K562 (cell line): ENCODE measurements around the gene KCNN4. TPM values are rescaled to one million over a fixed set of nuclear protein-coding genes. Genes with fewer than 3 reads are reported as not detected.

Experiments
- ATAC-seq: fragments of 200-7000 bp; cut with Tn5 transposase; 3 replicates; pipeline ENCODE4 v1.9.1; 2020; ENCODE audit warnings: moderate library complexity
- BruUV-seq: library from RNA; stranded (reverse); fragments of 400-500 nt; replicated peaks from 2 replicates; lab custom pipeline; 2021; lab: Mats Ljungman, UMichigan
- CTCF ChIA-PET: fragments of 300-600 bp; formaldehyde crosslinking; extraction: SDS; loops from one replicate; lab custom pipeline; 2021; ENCODE audit warnings: low intra/inter-chr PET ratio; lab: Yijun Ruan, JAX
- POLR2A ChIA-PET: fragments of 300-600, 350-650 bp; sonication (Branson Sonifier 250); formaldehyde crosslinking; extraction: SDS; loops from one replicate; lab custom pipeline; 2021; ENCODE audit warnings: antibody characterized with exemption, inconsistent platforms; lab: Yijun Ruan, JAX
- DNase-seq, 4 experiments: peaks; one replicate each; pipeline versions ENCODE4 v3.0.0 to v3.0.0-alpha.2; 2011 to 2018; ENCODE audit warnings: low spot score in 3 of 4, mixed read lengths in 3 of 4; ENCODE audit errors: extremely low read depth in 1 of 4
- FAIRE-seq: peaks from 2 replicates; lab custom pipeline; 2011; peaks lifted over from hg19 to GRCh38; lab: Jason Lieb, UNC
- H2AFZ ChIP-seq: 2 replicates; pipeline ENCODE4 v1.6.0; 2011; ENCODE audit warnings: low read depth, low read length, control low read depth, inconsistent platforms
- H3K27ac ChIP-seq: fragments of 200-600 bp; 3 replicates; pipeline ENCODE4 v1.8.0; 2011; ENCODE audit warnings: low read depth, mild to moderate bottlenecking, control low read depth, inconsistent platforms, low read length, moderate library complexity, mixed read lengths; ENCODE audit errors: extremely low read depth
- H3K27me3 ChIP-seq, 2 experiments: fragments of 300-600 bp in 1 of 2; 2 replicates in 1 of 2; 3 replicates in 1 of 2; pipeline versions ENCODE4 v1.6.0 to v1.8.0; 2011; ENCODE audit warnings: inconsistent platforms in 2 of 2, low read length in 2 of 2, mild to moderate bottlenecking in 1 of 2, mixed read lengths in 1 of 2, moderate library complexity in 1 of 2; ENCODE audit not compliant: control insufficient read depth in 2 of 2, insufficient read depth in 2 of 2
- H3K36me3 ChIP-seq: fragments of 300-600 bp; 3 replicates; pipeline ENCODE4 v1.8.0; 2011; ENCODE audit warnings: mild to moderate bottlenecking, low read length, inconsistent platforms; ENCODE audit not compliant: control insufficient read depth, insufficient read depth
- H3K4me1 ChIP-seq, 2 experiments: fragments of 200-600 bp in 1 of 2; replicated peaks in 1 of 2; 2 replicates in 1 of 2; 3 replicates in 1 of 2; pipeline versions ENCODE4 v1.5.1 to v1.8.0; 2011; ENCODE audit warnings: inconsistent platforms in 2 of 2, low read length in 2 of 2, mild to moderate bottlenecking in 1 of 2, mixed read lengths in 1 of 2, moderate library complexity in 1 of 2; ENCODE audit not compliant: control insufficient read depth in 2 of 2, insufficient read depth in 2 of 2
- H3K4me2 ChIP-seq: 2 replicates; pipeline ENCODE4 v1.6.1; 2011; ENCODE audit warnings: low read length, control low read depth, inconsistent platforms, mixed read lengths; ENCODE audit not compliant: insufficient read depth
- H3K4me3 ChIP-seq: fragments of 200-600 bp; sonication (generic), shearing (Covaris generic); 2 replicates; pipeline ENCODE4 v1.5.1; 2016; ENCODE audit warnings: control low read depth, inconsistent platforms
- H3K79me2 ChIP-seq: fragments of 200-600 bp; 3 replicates; pipeline ENCODE4 v1.8.0; 2011; ENCODE audit warnings: low read length, inconsistent platforms; ENCODE audit not compliant: control insufficient read depth, insufficient read depth
- H3K9ac ChIP-seq, 2 experiments: 2 replicates each; pipeline versions ENCODE4 v1.6.0 to v1.6.1; 2011; ENCODE audit warnings: low read depth in 2 of 2, low read length in 2 of 2, control low read depth in 1 of 2, inconsistent platforms in 1 of 2, mild to moderate bottlenecking in 1 of 2, mixed read lengths in 1 of 2; ENCODE audit not compliant: insufficient read depth in 1 of 2
- H3K9me1 ChIP-seq: one replicate; pipeline ENCODE4 v1.6.0; 2011; ENCODE audit warnings: inconsistent platforms, mild to moderate bottlenecking, low read length, moderate library complexity; ENCODE audit not compliant: control insufficient read depth, insufficient read depth
- H3K9me3 ChIP-seq: replicated peaks from 2 replicates; pipeline ENCODE4 v1.5.1; 2011; ENCODE audit warnings: low read depth, low read length, inconsistent platforms; ENCODE audit not compliant: control insufficient read depth, insufficient read depth
- H4K20me1 ChIP-seq: replicated peaks from 2 replicates; pipeline ENCODE4 v1.6.1; 2011; ENCODE audit warnings: low read length, inconsistent platforms, mixed read lengths; ENCODE audit not compliant: control insufficient read depth, insufficient read depth
- DEAF1 ChIP-seq: fragments of 450-650 bp; formaldehyde crosslinking; IDR thresholded peaks from 2 replicates; pipeline ENCODE4 v1.4.0; 2020; ENCODE audit warnings: mild to moderate bottlenecking, moderate library complexity
- HDAC2 ChIP-seq: fragments of 450-650 bp; IDR thresholded peaks from 2 replicates; pipeline ENCODE4 v1.6.1; 2016; ENCODE audit warnings: mild to moderate bottlenecking
- HMBOX1 ChIP-seq: sonication (generic); IDR thresholded peaks from 2 replicates; pipeline ENCODE4 v1.6.1; 2016
- HOXB6 ChIP-seq: fragments of 250-450 bp; sonication (Bioruptor Pico); IDR thresholded peaks from 2 replicates; pipeline ENCODE4 v1.5.1; 2022; ENCODE audit warnings: mild to moderate bottlenecking, borderline replicate concordance
- MTA3 ChIP-seq: fragments of 450-650 bp; formaldehyde crosslinking; IDR thresholded peaks from 2 replicates; pipeline ENCODE4 v1.6.1; 2017; ENCODE audit warnings: mild to moderate bottlenecking, borderline replicate concordance
- PREB ChIP-seq: sonication (generic); formaldehyde crosslinking; IDR thresholded peaks from 2 replicates; pipeline ENCODE4 v1.8.1; 2023; ENCODE audit warnings: mild to moderate bottlenecking, missing genetic modification reagents
- SMAD4 ChIP-seq: fragments of 250-450 bp; sonication (Bioruptor Pico); conservative IDR thresholded peaks from 2 replicates; pipeline ENCODE4 v1.8.0; 2021; ENCODE audit warnings: inconsistent platforms, mild to moderate bottlenecking, moderate library complexity
- ZBTB1 ChIP-seq: sonication (generic); formaldehyde crosslinking; IDR thresholded peaks from 2 replicates; pipeline ENCODE4 v1.8.1; 2023; ENCODE audit warnings: missing genetic modification reagents, low read depth, mild to moderate bottlenecking, borderline replicate concordance
- ZNF274 ChIP-seq: IDR thresholded peaks from 2 replicates; pipeline ENCODE4 v1.6.1; 2011; ENCODE audit warnings: low read depth, mild to moderate bottlenecking, low read length, moderate library complexity, borderline replicate concordance
- ZNF3 ChIP-seq: fragments of 250-450 bp; sonication (Bioruptor Pico); IDR thresholded peaks from 2 replicates; pipeline ENCODE4 v1.5.0; 2021; ENCODE audit warnings: mild to moderate bottlenecking, moderate library complexity
- WGBS: fragments of 100-300 bp; shearing (Covaris generic); methylation state at CpG from one replicate; pipeline ENCODE4 v1.1.6; 2016; ENCODE audit warnings: low coverage, mixed read lengths; ENCODE audit not compliant: insufficient coverage; ENCODE audit errors: missing lambda C conversion rate; 5-methylcytosine and 5-hydroxymethylcytosine counted together
- in situ Hi-C: fragments of 300-500 bp; cut with MboI; formaldehyde crosslinking; loops from 4 replicates; pipeline ENCODE4 v1.15.0; 2018; ENCODE audit warnings: inconsistent platforms, mixed read lengths
- intact Hi-C: fragments of 100-400 bp; cut with micrococcal nuclease; formaldehyde crosslinking; loops from 2 replicates; pipeline ENCODE4 v1.14.2; 2022
- polyA plus RNA-seq, 8 experiments: library from polyadenylated mRNA; depleted of rRNA in 4 of 8; stranded (reverse) in 5 of 8; unstranded in 3 of 8; fragments of >200 nt; fragmentation: Nextera tagmentation in 2 of 8; fragmentation: Illumina TruSeq in 1 of 8; extraction: Ambion mirVana in 2 of 8; extraction: Trizol in 1 of 8; gene quantifications; 2 replicates each; pipeline versions ENCODE4 v1.2.1 to v1.2.3, GENCODE V29; 2011 to 2014; ENCODE audit warnings: inconsistent platforms in 1 of 8, missing spikeins in 1 of 8
- total RNA-seq, 7 experiments: library from RNA; depleted of rRNA in 6 of 7; stranded (reverse); fragments of >200 nt in 6 of 7; fragmentation: Illumina TruSeq in 2 of 7; extraction: Trizol in 2 of 7; gene quantifications; 2 replicates each; pipeline versions ENCODE4 v1.2.1 to v1.2.3, GENCODE V29; 2011 to 2021; ENCODE audit warnings: low replicate concordance in 1 of 7

The KCNN4 gene
- total and polyA plus RNA-seq, 9 of the 15 experiments (the other 6 are each of a cell fraction or from before 2014, with no cell fraction given): 0.53 to 37.7 (median 25.9) TPM

- no TSS peak for BruUV-seq
- WGBS: 15% methylated on average over 7 of the region's 7 CpGs
- no peaks in the 10 kb centered on the region for H3K36me3 ChIP-seq
- H3K27me3 ChIP-seq: peaks cover 6 to 17% of the 10 kb centered on the region in 2 experiments; a peak in 3 of 5 replicates
- H2AFZ ChIP-seq: no peak overlapping the region
- in situ Hi-C loops (no loop called here), intact Hi-C loops (no loop called here)
- H3K79me2 ChIP-seq: no peaks in the 10 kb centered on the region
- H3K9ac ChIP-seq: 0 out of 4 replicates have a peak overlapping the region, but pooled peaks of 1 of the 2 experiments have one; percentile 26
- peaks cover 0 to 19% of the 10 kb centered on the region in 2 experiments; a peak in 4 of 5 replicates for H3K4me1 ChIP-seq
- ChIA-PET CTCF (no interaction called here), POLR2A (interaction anchor here (1.1 kb wide), 3 partner anchors 8 to 187 kb away, joined by 3 to 4 read pairs (median 3); partner anchors contain the start of gene SMG9)
- no peaks in the 10 kb centered on the region for H3K9me3 ChIP-seq
- no peak for DNase-seq
- no peak overlapping the region for H3K27ac ChIP-seq
- no peaks in the 10 kb centered on the region for H3K9me1 ChIP-seq
- TF ChIP-seq HDAC2 (no peak), ZNF3 (CRISPR knock-in tag) (no peak), MTA3 (no peak), HMBOX1 (no peak), ZBTB1 (CRISPR knock-in tag) (no peak), PREB (CRISPR knock-in tag) (no peak), SMAD4 (no peak), ZNF274 (no peak), HOXB6 (CRISPR knock-in tag) (no peak), DEAF1 (no peak)
- ATAC-seq: no peak
- H3K4me3 ChIP-seq: no peak overlapping the region
- H3K4me2 ChIP-seq: no peak overlapping the region
- FAIRE-seq: no peak
- H4K20me1 ChIP-seq: no peaks in the 10 kb centered on the region; the same call in 1 of the 2 replicates
Observed at GRCh38 chr19:43797556-43797955, 16.8 kb upstream of the KCNN4 start.
